AG09309 (cell line): ENCODE data around the gene SYT13.
"Not testable (repeated sequence)": the region's sequence is repeated elsewhere in the genome, so short reads cannot be mapped to it uniquely, and the experiment has no call there.

ENCODE experiments used
- DNase-seq: peaks from one replicate; pipeline ENCODE4 v3.0.0-alpha.2; 2010; ENCODE audit warnings: low read depth
- H3K4me3 ChIP-seq: 2 replicates; pipeline ENCODE4 v1.5.1; 2011; ENCODE audit warnings: mild to moderate bottlenecking, low read depth, low read length, moderate library complexity; ENCODE audit not compliant: control insufficient read depth
- CTCF ChIP-seq: IDR thresholded peaks from 2 replicates; pipeline ENCODE4 v1.5.1; 2011; ENCODE audit warnings: mild to moderate bottlenecking, low read depth, low read length, inconsistent platforms; ENCODE audit not compliant: insufficient read depth, control insufficient read depth; ENCODE audit errors: missing control alignments

Gene SYT13

GRCh38 chr11:45254070-45254469 lies 32.1 kb downstream of the SYT13 start:
- H3K4me3 ChIP-seq: no peak overlapping the region
- TF ChIP-seq CTCF: no peak
- DNase-seq: no peak

GRCh38 chr11:45253640-45254039 lies 32.5 kb downstream of the SYT13 start:
- TF ChIP-seq CTCF: no peak
- no peak for DNase-seq

GRCh38 chr11:45252877-45253276 lies 33.3 kb downstream of the SYT13 start:
- no peak for DNase-seq
- no peak for TF ChIP-seq CTCF
- H3K4me3 ChIP-seq: no peak overlapping the region

More at GRCh38 chr11:45253640-45254039, 32.5 kb downstream of the SYT13 start:
- no peak overlapping the region for H3K4me3 ChIP-seq

GRCh38 chr11:45252134-45252856 lies 33.8 kb downstream of the SYT13 start:
- no peak overlapping the region for H3K4me3 ChIP-seq
- no peak for DNase-seq
- TF ChIP-seq CTCF: peak; percentile 73

GRCh38 chr11:45250035-45250718 lies 36.0 kb downstream of the SYT13 start:
- no peak overlapping the region for H3K4me3 ChIP-seq
- DNase-seq: no peak
- TF ChIP-seq CTCF: no peak

GRCh38 chr11:45249372-45249771 lies 36.8 kb downstream of the SYT13 start:
- not testable (repeated sequence) for H3K4me3 ChIP-seq, DNase-seq

GRCh38 chr11:45248501-45249011 lies 37.6 kb downstream of the SYT13 start:
- no peak for DNase-seq
- no peak overlapping the region for H3K4me3 ChIP-seq
- no peak for TF ChIP-seq CTCF
